Testis (tissue), 3 donors: ENCODE measurements around the gene KIF4A. TPM values are rescaled to one million over a fixed set of nuclear protein-coding genes. Genes with fewer than 3 reads are reported as not detected.

Experiments used
- DNase-seq: peaks from one replicate; pipeline ENCODE4 v3.0.0-alpha.2; 2019
- H3K27ac ChIP-seq, 2 donors: fragments of 200-600 bp; sonication (generic); one replicate each; pipeline ENCODE4 v1.5.1; 2019
- H3K27me3 ChIP-seq: fragments of 200-600 bp; sonication (generic); one replicate; pipeline ENCODE4 v1.5.1; 2019
- H3K36me3 ChIP-seq: fragments of 200-600 bp; sonication (generic); one replicate; pipeline ENCODE4 v1.5.1; 2017; ENCODE audit warnings: low read depth; ENCODE audit errors: missing control alignments
- H3K4me1 ChIP-seq: fragments of 200-600 bp; sonication (generic); one replicate; pipeline ENCODE4 v1.5.1; 2019
- H3K4me3 ChIP-seq, 2 donors: fragments of 200-600 bp; sonication (generic); one replicate each; pipeline ENCODE4 v1.5.1; 2017 to 2019
- H3K9me3 ChIP-seq: fragments of 200-600 bp; sonication (generic); one replicate; pipeline ENCODE4 v1.5.1; 2017
- CTCF ChIP-seq, 3 experiments: fragments of 450-650 bp in 2 of 3; fragments of 200-600 bp in 1 of 3; sonication (generic) in 1 of 3; IDR thresholded peaks; one replicate each; pipeline ENCODE4 v1.5.1; 2016 to 2019; ENCODE audit warnings: antibody characterized with exemption in 3 of 3, mild to moderate bottlenecking in 2 of 3, moderate library complexity in 1 of 3
- POLR2A ChIP-seq: fragments of 450-650 bp; IDR thresholded peaks from one replicate; pipeline ENCODE4 v1.6.1; 2017; ENCODE audit warnings: antibody characterized with exemption, mild to moderate bottlenecking, moderate library complexity
- WGBS, 2 donors: methylation state at CpG; one replicate each; pipeline ENCODE4 v1.1.5; 2018; 5-methylcytosine and 5-hydroxymethylcytosine counted together
- intact Hi-C: fragments of 100-400 bp; cut with DNase I; formaldehyde crosslinking; loops from one replicate; pipeline ENCODE4 v1.15.1; 2023; ENCODE audit warnings: low total_unique reads
- polyA plus RNA-seq: library from polyadenylated mRNA; stranded (reverse); fragments of 350-450 nt; fragmentation: Illumina TruSeq; extraction: RNeasy Lipid Tissue Mini Kit (QIAGEN cat#74804); gene quantifications from one replicate; pipeline ENCODE4 v1.2.3, GENCODE V29; 2014; ENCODE audit warnings: low read depth, low replicate concordance; ENCODE audit not compliant: insufficient read depth
- total RNA-seq, 2 donors: library from RNA; depleted of rRNA; stranded (reverse); fragments of >200 nt; gene quantifications; one replicate each; pipeline ENCODE4 v1.2.3, GENCODE V29; 2016

Gene KIF4A
- total and polyA plus RNA-seq, 3 donors from 2014 or later: 2.0 to 3.6 (median 2.4) TPM

GRCh38 chrX:70436343-70436742, 146.4 kb downstream of the KIF4A start:
- intact Hi-C loops: no loop called here
- Histone ChIP-seq H3K27ac (no peak overlapping the region), H3K27me3 (no peaks in the 10 kb centered on the region), H3K9me3 (no peaks in the 10 kb centered on the region), H3K36me3 (no peaks in the 10 kb centered on the region), H3K4me3 (no peak overlapping the region), H3K4me1 (no peaks in the 10 kb centered on the region)
- TF ChIP-seq POLR2A (no peak), CTCF (IDR thresholded peaks at IDR 0.05) (no peak)
- WGBS, 2 donors: 27 to 44% methylated on average over 7 to 16 of the region's 16 CpGs
- no peak for DNase-seq

- Histone ChIP-seq H3K27me3 (no peaks in the 10 kb centered on the region), H3K36me3 (no peaks in the 10 kb centered on the region), H3K9me3 (no peaks in the 10 kb centered on the region), H3K4me3 (no peak overlapping the region), H3K27ac (no peak overlapping the region), H3K4me1 (no peaks in the 10 kb centered on the region)
- WGBS, 2 donors: 39 to 59% methylated on average over 2 of the region's 2 CpGs
- TF ChIP-seq POLR2A: no peak
- no peak for TF ChIP-seq CTCF (IDR thresholded peaks at IDR 0.05)
- intact Hi-C loops: no loop called here
- no peak for DNase-seq
These were observed 147.1 kb downstream of the KIF4A start for GRCh38 chrX:70437011-70437410.

GRCh38 chrX:70437921-70438665, 148.2 kb downstream of the KIF4A start:
- Histone ChIP-seq H3K27me3 (no peaks in the 10 kb centered on the region), H3K36me3 (no peaks in the 10 kb centered on the region), H3K4me1 (no peaks in the 10 kb centered on the region), H3K9me3 (no peaks in the 10 kb centered on the region), H3K4me3 (no peak overlapping the region), H3K27ac (no peak overlapping the region)
- TF ChIP-seq CTCF (IDR thresholded peaks at IDR 0.05): no peak
- TF ChIP-seq POLR2A: no peak
- intact Hi-C loops: no loop called here
- WGBS, 2 donors: 83 to 90% methylated on average over 8 of the region's 8 CpGs
- DNase-seq: no peak

GRCh38 chrX:70439016-70439415, 149.1 kb downstream of the KIF4A start:
- Histone ChIP-seq H3K27ac (no peak overlapping the region), H3K27me3 (no peaks in the 10 kb centered on the region), H3K4me1 (no peaks in the 10 kb centered on the region), H3K36me3 (no peaks in the 10 kb centered on the region), H3K4me3 (no peak overlapping the region), H3K9me3 (no peaks in the 10 kb centered on the region)
- intact Hi-C loops: no loop called here
- TF ChIP-seq POLR2A: no peak
- no peak for TF ChIP-seq CTCF (IDR thresholded peaks at IDR 0.05)
- 38 to 71% methylated on average over 1 of the region's 1 CpG for WGBS, 2 donors
- DNase-seq: no peak

GRCh38 chrX:70442224-70442623, 152.3 kb downstream of the KIF4A start:
- intact Hi-C loops: no loop called here
- 52 to 59% methylated on average over 4 to 6 of the region's 6 CpGs for WGBS, 2 donors
- TF ChIP-seq POLR2A: no peak
- TF ChIP-seq CTCF (IDR thresholded peaks at IDR 0.05): no peak
- H3K27me3 ChIP-seq: no peaks in the 10 kb centered on the region
- no peaks in the 10 kb centered on the region for H3K4me1 ChIP-seq
- no peak for DNase-seq
- H3K4me3 ChIP-seq: no peak overlapping the region
- no peaks in the 10 kb centered on the region for H3K36me3 ChIP-seq
- H3K9me3 ChIP-seq: no peaks in the 10 kb centered on the region
- no peak overlapping the region for H3K27ac ChIP-seq
